ENCODE data around the gene TOMM20. TPM values are rescaled to one million over a fixed set of nuclear protein-coding genes. Genes with fewer than 3 reads are reported as not detected.
"Not testable (repeated sequence)": the region's sequence is repeated elsewhere in the genome, so short reads cannot be mapped to it uniquely, and the experiment has no call there.

Gene TOMM20
- total RNA-seq, 1 donor from 2014 or later = 143 TPM

DNA sequence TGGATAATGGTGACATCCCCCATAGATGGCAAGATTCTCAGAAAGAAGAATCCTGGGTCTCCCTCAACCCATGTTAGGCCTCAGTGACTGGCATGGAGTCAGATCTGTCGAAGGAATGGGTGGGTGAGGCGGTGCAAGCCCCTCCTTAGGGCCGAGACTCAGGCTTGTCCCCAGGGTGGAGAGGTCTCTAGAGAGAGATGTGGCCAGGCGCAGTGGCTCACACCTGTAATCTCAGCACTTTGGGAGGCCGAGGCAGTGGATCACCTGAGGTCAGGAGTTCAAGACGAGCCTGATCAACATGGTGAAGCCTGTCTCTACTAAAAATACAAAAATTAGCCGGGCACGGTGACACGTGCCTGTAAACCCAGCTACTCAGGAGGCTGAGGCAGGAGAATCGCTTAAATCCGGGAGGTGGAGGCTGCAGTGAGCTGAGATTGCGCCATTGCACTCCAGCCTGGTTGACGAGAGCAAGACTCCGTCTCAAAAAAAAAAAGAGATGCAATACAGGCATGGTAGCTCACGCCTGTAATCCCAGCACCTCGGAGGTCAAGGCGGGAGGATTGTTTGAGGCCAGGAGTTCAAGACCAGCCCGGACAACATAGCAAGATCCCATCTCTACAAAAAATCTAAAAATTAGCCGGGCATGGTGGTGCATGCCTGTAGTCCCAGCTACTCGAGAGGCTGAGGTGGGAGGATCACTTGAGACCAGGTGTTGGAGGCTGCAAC lies 37.2 kb downstream of the TOMM20 start:
- H3K4me3 ChIP-seq (ENCODE audit: insufficient read depth, low read depth, low read length); H3K79me2 ChIP-seq (ENCODE audit: insufficient read depth, low read length); H3K9me3 Mint-ChIP-seq (ENCODE audit: unreplicated experiment); H3K4me2 ChIP-seq (ENCODE audit: low read length); H3K36me3 Mint-ChIP-seq (ENCODE audit: low read depth, unreplicated experiment); FAIRE-seq; H3K36me3 ChIP-seq (ENCODE audit: insufficient read depth, low read length); DNase-seq (ENCODE audit: low read depth); H3K4me3 Mint-ChIP-seq (ENCODE audit: unreplicated experiment); H4K20me1 ChIP-seq (ENCODE audit: insufficient read depth, low read length); H2AFZ ChIP-seq (ENCODE audit: low read depth, low read length); H3K27me3 Mint-ChIP-seq (ENCODE audit: low read depth, unreplicated experiment); H3K9me3 ChIP-seq (ENCODE audit: insufficient read depth, low read depth, low read length); H3K27me3 ChIP-seq (ENCODE audit: insufficient read depth, low read length): not testable (repeated sequence)
- H3K4me1 ChIP-seq (ENCODE audit: insufficient read depth, low read length) = peaks cover 18% of the 10 kb centered on the region
- H3K4me1 Mint-ChIP-seq (ENCODE audit: low read depth, unreplicated experiment) = peaks cover 19% of the 10 kb centered on the region
- H3K27ac Mint-ChIP-seq (ENCODE audit: unreplicated experiment) = peak overlapping the region; percentile 94
- H3K27ac ChIP-seq (ENCODE audit: low read depth, low read length) = peak overlapping the region; percentile 1
- peak overlapping the region; percentile 38 for H3K9ac ChIP-seq (ENCODE audit: low read length)

DNA sequence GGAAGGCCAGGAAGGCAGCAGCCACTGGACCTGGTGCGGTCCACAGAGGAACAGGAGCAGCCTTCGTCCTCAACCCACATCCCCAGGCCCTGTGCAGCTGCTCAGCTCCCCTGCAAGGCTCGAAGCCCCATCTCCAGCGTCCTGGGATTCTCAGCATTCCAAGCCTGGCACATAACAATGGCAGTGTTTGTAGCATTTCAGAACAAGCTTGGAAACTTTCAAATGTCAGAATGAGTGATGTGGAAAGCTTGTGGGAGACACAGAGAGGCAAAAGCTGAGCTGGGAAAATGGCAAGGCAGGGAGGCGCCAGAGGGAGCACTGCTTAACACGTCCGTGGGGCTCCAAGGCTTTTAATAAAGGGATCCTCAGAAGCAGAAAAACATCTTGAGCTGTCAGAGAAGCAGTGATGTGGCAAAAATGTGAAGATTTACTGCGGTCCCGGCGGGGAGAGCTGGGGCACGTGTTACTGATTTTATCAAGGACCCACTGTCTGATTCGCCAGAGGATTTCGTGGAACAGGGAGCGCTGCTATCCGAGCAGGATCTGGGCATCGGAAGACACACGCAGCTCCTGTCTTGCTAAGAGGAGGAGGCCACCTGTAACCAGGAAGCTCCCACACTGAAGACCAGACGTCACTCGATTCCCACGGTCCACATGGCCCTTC lies 38.1 kb downstream of the TOMM20 start:
- Mint-ChIP-seq H3K27me3 (ENCODE audit: low read depth, unreplicated experiment) (no peaks in the 10 kb centered on the region), H3K9me3 (ENCODE audit: unreplicated experiment) (no peaks in the 10 kb centered on the region), H3K27ac (ENCODE audit: unreplicated experiment) (peak overlapping the region; percentile 94), H3K4me3 (ENCODE audit: unreplicated experiment) (peak overlapping the region; percentile 45), H3K36me3 (ENCODE audit: low read depth, unreplicated experiment) (peaks cover 2% of the 10 kb centered on the region), H3K4me1 (ENCODE audit: low read depth, unreplicated experiment) (peaks cover 18% of the 10 kb centered on the region)
- peak; percentile 74 for DNase-seq (ENCODE audit: low read depth)
- Histone ChIP-seq H3K9ac (ENCODE audit: low read length) (peak overlapping the region; percentile 38), H3K9me3 (ENCODE audit: insufficient read depth, low read depth, low read length) (no peaks in the 10 kb centered on the region), H2AFZ (ENCODE audit: low read depth, low read length) (peak overlapping the region; percentile 23), H3K36me3 (ENCODE audit: insufficient read depth, low read length) (no peaks in the 10 kb centered on the region), H3K4me3 (ENCODE audit: insufficient read depth, low read depth, low read length) (no peak overlapping the region), H3K79me2 (ENCODE audit: insufficient read depth, low read length) (no peaks in the 10 kb centered on the region), H3K4me2 (ENCODE audit: low read length) (peak overlapping the region; percentile 29), H4K20me1 (ENCODE audit: insufficient read depth, low read length) (no peaks in the 10 kb centered on the region), H3K27me3 (ENCODE audit: insufficient read depth, low read length) (no peaks in the 10 kb centered on the region), H3K4me1 (ENCODE audit: insufficient read depth, low read length) (peaks cover 18% of the 10 kb centered on the region), H3K27ac (ENCODE audit: low read depth, low read length) (peak overlapping the region; percentile 1)
- TF ChIP-seq EZH2 (IDR thresholded peaks at IDR 0.05; ENCODE audit: insufficient read depth, low read length) = no peak
- TF ChIP-seq, protein P1, sequence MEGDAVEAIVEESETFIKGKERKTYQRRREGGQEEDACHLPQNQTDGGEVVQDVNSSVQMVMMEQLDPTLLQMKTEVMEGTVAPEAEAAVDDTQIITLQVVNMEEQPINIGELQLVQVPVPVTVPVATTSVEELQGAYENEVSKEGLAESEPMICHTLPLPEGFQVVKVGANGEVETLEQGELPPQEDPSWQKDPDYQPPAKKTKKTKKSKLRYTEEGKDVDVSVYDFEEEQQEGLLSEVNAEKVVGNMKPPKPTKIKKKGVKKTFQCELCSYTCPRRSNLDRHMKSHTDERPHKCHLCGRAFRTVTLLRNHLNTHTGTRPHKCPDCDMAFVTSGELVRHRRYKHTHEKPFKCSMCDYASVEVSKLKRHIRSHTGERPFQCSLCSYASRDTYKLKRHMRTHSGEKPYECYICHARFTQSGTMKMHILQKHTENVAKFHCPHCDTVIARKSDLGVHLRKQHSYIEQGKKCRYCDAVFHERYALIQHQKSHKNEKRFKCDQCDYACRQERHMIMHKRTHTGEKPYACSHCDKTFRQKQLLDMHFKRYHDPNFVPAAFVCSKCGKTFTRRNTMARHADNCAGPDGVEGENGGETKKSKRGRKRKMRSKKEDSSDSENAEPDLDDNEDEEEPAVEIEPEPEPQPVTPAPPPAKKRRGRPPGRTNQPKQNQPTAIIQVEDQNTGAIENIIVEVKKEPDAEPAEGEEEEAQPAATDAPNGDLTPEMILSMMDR (IDR thresholded peaks at IDR 0.05; ENCODE audit: insufficient read depth, low read depth, low read length) = no peak
- no peak for FAIRE-seq

DNA sequence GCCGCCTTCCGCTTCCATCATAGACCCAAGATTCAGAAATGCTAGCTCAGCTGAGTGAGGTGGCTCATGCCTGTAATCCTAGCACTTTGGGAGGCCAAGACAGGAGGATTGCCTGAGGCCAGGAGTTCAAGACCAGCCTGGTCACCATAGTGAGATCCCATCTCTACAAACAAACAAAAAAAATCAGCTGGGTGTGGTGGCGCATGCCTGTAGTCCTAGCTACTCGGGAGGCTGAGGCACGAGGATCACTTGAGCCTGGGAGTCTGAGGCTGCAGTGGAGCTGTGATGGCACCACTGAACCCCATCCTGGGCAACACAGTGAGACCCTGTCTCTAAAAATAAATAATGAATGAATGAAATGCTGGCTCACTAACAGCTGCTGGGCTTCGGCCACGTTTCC lies 39.7 kb downstream of the TOMM20 start:
- no peak for FAIRE-seq
- peaks cover 19% of the 10 kb centered on the region for H3K4me1 Mint-ChIP-seq (ENCODE audit: low read depth, unreplicated experiment)

More for the DNA sequence above, 39.7 kb downstream of the TOMM20 start:
- no peak overlapping the region for H3K4me3 Mint-ChIP-seq (ENCODE audit: unreplicated experiment)
- no peak for TF ChIP-seq EZH2 (IDR thresholded peaks at IDR 0.05; ENCODE audit: insufficient read depth, low read length)
- TF ChIP-seq, protein P1 (IDR thresholded peaks at IDR 0.05; ENCODE audit: insufficient read depth, low read depth, low read length) = no peak
- Histone ChIP-seq H3K27ac (ENCODE audit: low read depth, low read length) (no peak overlapping the region), H4K20me1 (ENCODE audit: insufficient read depth, low read length) (no peaks in the 10 kb centered on the region), H3K4me3 (ENCODE audit: insufficient read depth, low read depth, low read length) (no peak overlapping the region), H2AFZ (ENCODE audit: low read depth, low read length) (no peak overlapping the region), H3K9me3 (ENCODE audit: insufficient read depth, low read depth, low read length) (no peaks in the 10 kb centered on the region), H3K36me3 (ENCODE audit: insufficient read depth, low read length) (no peaks in the 10 kb centered on the region), H3K4me1 (ENCODE audit: insufficient read depth, low read length) (peaks cover 18% of the 10 kb centered on the region), H3K4me2 (ENCODE audit: low read length) (no peak overlapping the region), H3K27me3 (ENCODE audit: insufficient read depth, low read length) (no peaks in the 10 kb centered on the region), H3K79me2 (ENCODE audit: insufficient read depth, low read length) (no peaks in the 10 kb centered on the region), H3K9ac (ENCODE audit: low read length) (no peak overlapping the region)
- peaks cover 2% of the 10 kb centered on the region for H3K36me3 Mint-ChIP-seq (ENCODE audit: low read depth, unreplicated experiment)
- no peak overlapping the region for H3K27ac Mint-ChIP-seq (ENCODE audit: unreplicated experiment)
- H3K9me3 Mint-ChIP-seq (ENCODE audit: unreplicated experiment) = no peaks in the 10 kb centered on the region
- no peak for DNase-seq (ENCODE audit: low read depth)
- H3K27me3 Mint-ChIP-seq (ENCODE audit: low read depth, unreplicated experiment) = no peaks in the 10 kb centered on the region
